Measurements from ENCODE around the gene LGALS4.

DNA sequence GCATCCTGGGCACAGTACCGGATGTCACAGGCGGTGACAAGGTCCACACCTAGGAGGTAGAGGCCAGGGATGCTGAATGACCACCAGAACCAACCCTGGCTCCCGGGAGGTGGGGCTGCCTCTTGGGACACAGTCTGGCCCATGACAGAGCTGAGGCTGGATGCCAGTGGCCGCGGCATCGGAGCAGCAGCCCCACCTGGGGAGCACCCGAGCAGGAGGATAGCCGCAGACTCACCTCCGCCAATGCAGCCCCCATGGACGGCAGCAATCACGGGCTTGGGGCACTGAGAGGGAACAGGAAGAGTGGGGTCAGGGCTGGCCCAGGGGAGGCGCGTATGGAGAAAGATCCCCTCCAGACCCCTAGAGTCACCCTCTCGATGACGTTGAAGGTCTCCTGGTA lies 4.3 kb upstream of the LGALS4 start:
- TF ChIP-seq, protein P1, sequence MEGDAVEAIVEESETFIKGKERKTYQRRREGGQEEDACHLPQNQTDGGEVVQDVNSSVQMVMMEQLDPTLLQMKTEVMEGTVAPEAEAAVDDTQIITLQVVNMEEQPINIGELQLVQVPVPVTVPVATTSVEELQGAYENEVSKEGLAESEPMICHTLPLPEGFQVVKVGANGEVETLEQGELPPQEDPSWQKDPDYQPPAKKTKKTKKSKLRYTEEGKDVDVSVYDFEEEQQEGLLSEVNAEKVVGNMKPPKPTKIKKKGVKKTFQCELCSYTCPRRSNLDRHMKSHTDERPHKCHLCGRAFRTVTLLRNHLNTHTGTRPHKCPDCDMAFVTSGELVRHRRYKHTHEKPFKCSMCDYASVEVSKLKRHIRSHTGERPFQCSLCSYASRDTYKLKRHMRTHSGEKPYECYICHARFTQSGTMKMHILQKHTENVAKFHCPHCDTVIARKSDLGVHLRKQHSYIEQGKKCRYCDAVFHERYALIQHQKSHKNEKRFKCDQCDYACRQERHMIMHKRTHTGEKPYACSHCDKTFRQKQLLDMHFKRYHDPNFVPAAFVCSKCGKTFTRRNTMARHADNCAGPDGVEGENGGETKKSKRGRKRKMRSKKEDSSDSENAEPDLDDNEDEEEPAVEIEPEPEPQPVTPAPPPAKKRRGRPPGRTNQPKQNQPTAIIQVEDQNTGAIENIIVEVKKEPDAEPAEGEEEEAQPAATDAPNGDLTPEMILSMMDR (conservative IDR thresholded peaks at IDR 0.05 in 1 of 2, IDR thresholded peaks at IDR 0.05 in 1 of 2; ENCODE audit: extremely low read depth in 1 of 2, insufficient read depth in 1 of 2, low read depth in 1 of 2, low read length in 2 of 2) = no peak
- no peak for TF ChIP-seq EZH2 (IDR thresholded peaks at IDR 0.05; ENCODE audit: borderline replicate concordance, low read length)
